T-helper 2 cell treated with Interferon-gamma antibody and Interleukin-4, amounts not matched to agents 5 μg/mL and 100 μg/mL, for 36 hours (primary cell): Measurements from ENCODE around the gene AIFM2.

Experiments
- DNase-seq: peaks from one replicate; pipeline ENCODE4 v3.0.0; 2021; ENCODE audit warnings: low spot score
- H3K27ac Mint-ChIP-seq: one replicate; pipeline ENCODE4 v1.8.0; 2021; ENCODE audit warnings: mild to moderate bottlenecking, mixed read lengths
- H3K27me3 Mint-ChIP-seq: one replicate; pipeline ENCODE4 v1.8.0; 2021; ENCODE audit warnings: low read depth, mixed read lengths
- H3K36me3 Mint-ChIP-seq: one replicate; pipeline ENCODE4 v1.8.0; 2021; ENCODE audit warnings: low read depth, mixed read lengths
- H3K4me1 Mint-ChIP-seq: one replicate; pipeline ENCODE4 v1.8.0; 2021; ENCODE audit warnings: low read depth, mixed read lengths
- H3K4me3 Mint-ChIP-seq: one replicate; pipeline ENCODE4 v1.8.0; 2022; ENCODE audit warnings: mild to moderate bottlenecking, moderate library complexity, mixed read lengths
- H3K9me3 Mint-ChIP-seq: one replicate; pipeline ENCODE4 v1.8.0; 2021; ENCODE audit warnings: mixed read lengths

AIFM2 gene

GRCh38 chr10:70139997-70140250, 7.3 kb upstream of the AIFM2 start:
- H3K27ac Mint-ChIP-seq = peak overlapping the region; percentile 23
- H3K27me3 Mint-ChIP-seq = no peaks in the 10 kb centered on the region
- no peak overlapping the region for H3K4me3 Mint-ChIP-seq
- H3K4me1 Mint-ChIP-seq = peaks cover 8% of the 10 kb centered on the region
- DNase-seq = no peak
- H3K9me3 Mint-ChIP-seq = no peaks in the 10 kb centered on the region
- H3K36me3 Mint-ChIP-seq = peaks cover 7% of the 10 kb centered on the region

DNA sequence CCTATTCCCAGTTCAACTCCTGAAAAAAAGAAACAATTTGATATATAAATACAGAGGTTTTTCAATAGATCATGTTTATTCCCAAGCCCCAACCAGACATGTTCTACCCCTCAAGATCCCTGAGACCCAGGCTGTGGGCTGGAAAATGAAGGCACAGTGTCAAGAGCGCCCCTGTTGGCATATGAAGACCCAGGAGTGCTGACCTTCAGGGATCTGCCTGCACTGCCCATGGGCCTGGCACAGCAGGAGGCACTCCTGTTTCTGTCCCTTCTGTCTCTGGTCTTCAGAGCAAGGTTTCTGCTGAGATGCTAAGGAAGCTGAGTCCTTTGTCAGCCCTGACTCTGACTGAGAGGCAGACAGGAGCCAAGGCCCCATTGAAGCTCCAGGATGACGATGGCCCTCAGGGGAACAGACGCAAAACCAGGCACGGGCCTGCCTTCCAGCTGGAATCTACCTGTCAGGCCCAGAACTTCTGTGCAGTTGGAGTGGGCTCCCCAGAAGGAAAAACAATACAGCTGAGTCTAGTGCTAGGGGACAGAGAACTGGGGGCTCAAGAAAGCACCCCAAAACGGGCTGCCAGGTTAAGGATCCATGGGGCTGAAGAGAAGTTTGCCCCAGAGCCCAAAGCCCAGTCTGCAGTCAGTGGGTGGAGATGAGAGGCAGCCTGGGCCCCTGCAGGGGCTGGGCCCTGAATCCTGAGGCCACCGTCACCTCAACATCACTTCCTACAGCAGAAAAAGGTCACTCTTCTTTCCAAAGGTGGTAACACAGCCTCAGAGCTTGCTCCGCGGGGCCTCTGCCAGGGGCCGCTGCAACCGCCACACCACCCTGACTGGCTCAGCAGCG, 6.7 kb upstream of the AIFM2 start:
- no peak for DNase-seq
- Mint-ChIP-seq H3K9me3 (no peaks in the 10 kb centered on the region), H3K27ac (no peak overlapping the region), H3K27me3 (no peaks in the 10 kb centered on the region), H3K4me3 (no peak overlapping the region), H3K36me3 (peaks cover 7% of the 10 kb centered on the region), H3K4me1 (peaks cover 5% of the 10 kb centered on the region)

DNA sequence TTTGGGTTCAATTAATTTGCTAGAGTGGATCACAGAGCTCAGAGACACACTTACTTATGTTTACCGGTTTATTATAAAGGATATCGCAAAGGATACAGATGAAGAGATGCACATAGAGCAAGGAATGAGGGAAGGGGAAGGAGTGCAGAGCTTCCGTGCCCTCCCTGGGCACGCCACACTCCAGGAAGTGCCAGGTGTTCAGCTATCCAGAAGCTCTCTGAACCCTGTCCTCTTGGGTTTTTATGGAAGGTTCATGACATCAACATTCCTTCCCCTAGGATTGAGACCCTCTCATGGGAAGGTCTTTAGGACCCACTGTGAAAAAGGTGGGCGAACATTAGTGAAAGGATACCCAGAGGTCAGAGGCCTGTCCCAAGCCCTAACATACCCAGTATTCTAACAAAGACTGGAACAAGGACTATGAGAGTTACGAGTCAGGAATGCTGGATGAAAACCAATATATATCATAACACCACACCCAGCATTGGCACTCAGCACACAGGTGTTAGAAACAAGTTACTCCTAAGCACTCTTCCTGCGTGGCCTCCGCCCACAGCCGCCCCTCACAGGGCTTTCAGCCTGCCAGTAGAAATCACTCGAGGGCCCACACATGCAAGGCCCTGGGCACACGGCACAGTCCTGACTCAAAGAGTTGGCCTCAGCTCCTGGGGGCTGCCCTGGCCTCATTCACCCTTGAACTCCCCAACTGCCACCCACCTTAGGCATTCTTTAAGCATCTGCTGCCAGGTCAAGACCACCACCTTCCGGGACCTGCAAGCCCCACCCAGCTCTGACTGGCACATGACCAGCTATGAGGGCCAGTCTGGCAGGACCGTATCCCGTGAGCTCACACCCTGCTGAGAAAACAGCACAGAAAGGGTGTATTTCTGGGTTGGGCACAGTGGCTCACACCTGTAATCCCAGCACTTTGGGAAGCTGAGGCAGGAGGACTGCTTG, 5.6 kb upstream of the AIFM2 start:
- H3K4me3 Mint-ChIP-seq = no peak overlapping the region
- DNase-seq = no peak
- H3K4me1 Mint-ChIP-seq = peaks cover 5% of the 10 kb centered on the region
- H3K27me3 Mint-ChIP-seq = no peaks in the 10 kb centered on the region
- H3K27ac Mint-ChIP-seq = no peak overlapping the region
- peaks cover 7% of the 10 kb centered on the region for H3K36me3 Mint-ChIP-seq
- no peaks in the 10 kb centered on the region for H3K9me3 Mint-ChIP-seq

GRCh38 chr10:70137135-70137534, 4.5 kb upstream of the AIFM2 start:
- Mint-ChIP-seq H3K36me3 (peaks cover 3% of the 10 kb centered on the region), H3K4me3 (no peak overlapping the region), H3K4me1 (peaks cover 9% of the 10 kb centered on the region), H3K27ac (no peak overlapping the region), H3K9me3 (no peaks in the 10 kb centered on the region), H3K27me3 (no peaks in the 10 kb centered on the region)
- no peak for DNase-seq

DNA sequence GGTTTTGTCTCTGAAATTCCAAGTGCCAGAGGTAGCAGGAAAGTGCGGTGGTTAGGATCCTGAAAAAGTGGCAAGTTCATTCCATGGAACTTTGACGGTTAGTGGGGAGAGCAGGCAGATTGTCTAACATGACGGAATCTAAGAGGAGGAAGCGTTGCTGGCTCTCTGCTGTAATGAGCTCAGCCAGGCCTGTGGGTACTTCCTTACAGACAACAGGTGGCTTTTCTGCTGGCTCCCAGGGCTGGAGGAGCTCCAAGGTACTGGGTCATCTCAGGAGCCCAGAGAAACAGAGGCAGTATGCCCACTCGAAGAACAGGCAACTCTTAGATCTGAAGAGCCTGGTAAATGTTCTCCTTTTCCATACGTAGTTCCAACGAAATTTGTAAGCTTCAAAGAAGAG, 3.1 kb upstream of the AIFM2 start:
- H3K9me3 Mint-ChIP-seq = no peaks in the 10 kb centered on the region
- H3K4me3 Mint-ChIP-seq = no peak overlapping the region
- peaks cover 3% of the 10 kb centered on the region for H3K36me3 Mint-ChIP-seq
- H3K27ac Mint-ChIP-seq = no peak overlapping the region
- no peak for DNase-seq
- peaks cover 13% of the 10 kb centered on the region for H3K4me1 Mint-ChIP-seq
- H3K27me3 Mint-ChIP-seq = no peaks in the 10 kb centered on the region

DNA sequence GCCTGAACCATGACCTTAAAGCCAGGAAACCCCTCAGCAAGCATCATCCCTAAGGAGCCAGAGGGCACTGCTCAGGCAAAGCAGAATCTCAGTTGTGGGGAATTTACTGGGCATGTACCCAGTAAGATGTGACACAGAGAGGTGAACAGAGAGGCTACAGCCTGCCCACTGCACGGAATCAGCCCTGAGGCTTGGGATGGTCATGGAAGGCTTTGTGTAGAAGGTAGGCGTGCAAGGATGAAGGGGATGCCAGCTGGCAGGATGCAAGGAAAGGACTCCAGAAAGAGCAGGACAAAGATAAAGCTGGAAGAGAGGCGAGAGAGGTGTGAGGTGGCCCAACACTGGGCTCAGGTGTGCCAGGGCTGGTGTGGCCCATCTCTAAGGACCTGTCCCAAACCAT, 2.4 kb upstream of the AIFM2 start:
- Mint-ChIP-seq H3K27me3 (no peaks in the 10 kb centered on the region), H3K4me1 (peaks cover 13% of the 10 kb centered on the region), H3K4me3 (no peak overlapping the region), H3K27ac (no peak overlapping the region), H3K36me3 (peaks cover 2% of the 10 kb centered on the region), H3K9me3 (no peaks in the 10 kb centered on the region)
- no peak for DNase-seq

DNA sequence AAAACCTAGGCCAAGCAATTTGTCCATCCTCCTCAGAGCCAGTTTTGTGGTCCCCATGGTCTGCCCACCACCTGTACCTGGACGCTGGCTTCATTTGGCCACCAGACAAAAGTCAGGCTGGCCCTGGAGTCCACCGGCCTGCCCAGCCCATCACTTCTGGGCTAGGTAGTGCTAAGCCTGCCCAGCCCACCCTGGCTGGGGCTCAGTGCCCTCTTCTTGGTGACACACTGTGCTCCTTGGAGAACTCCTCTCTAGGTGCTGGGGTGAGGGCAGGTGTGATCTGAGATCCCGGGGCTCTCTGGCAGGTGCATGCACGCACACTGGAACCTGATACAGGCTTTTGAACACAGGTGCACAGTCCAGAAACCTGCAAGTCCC, 1.1 kb downstream of the AIFM2 start:
- Mint-ChIP-seq H3K27me3 (no peaks in the 10 kb centered on the region), H3K4me3 (peak overlapping the region; percentile 81), H3K27ac (no peak overlapping the region), H3K4me1 (peaks cover 9% of the 10 kb centered on the region), H3K9me3 (no peaks in the 10 kb centered on the region), H3K36me3 (no peaks in the 10 kb centered on the region)
- DNase-seq = no peak

GRCh38 chr10:70130878-70131559, 1.6 kb downstream of the AIFM2 start:
- DNase-seq = no peak
- no peaks in the 10 kb centered on the region for H3K36me3 Mint-ChIP-seq
- peaks cover 9% of the 10 kb centered on the region for H3K4me1 Mint-ChIP-seq
- H3K4me3 Mint-ChIP-seq = no peak overlapping the region
- H3K9me3 Mint-ChIP-seq = no peaks in the 10 kb centered on the region
- H3K27me3 Mint-ChIP-seq = no peaks in the 10 kb centered on the region
- no peak overlapping the region for H3K27ac Mint-ChIP-seq

- no peak for DNase-seq
- no peaks in the 10 kb centered on the region for H3K9me3 Mint-ChIP-seq
- no peak overlapping the region for H3K27ac Mint-ChIP-seq
- H3K4me1 Mint-ChIP-seq = peaks cover under 1% of the 10 kb centered on the region
- no peak overlapping the region for H3K4me3 Mint-ChIP-seq
- no peaks in the 10 kb centered on the region for H3K36me3 Mint-ChIP-seq
- H3K27me3 Mint-ChIP-seq = no peaks in the 10 kb centered on the region
Observed at GRCh38 chr10:70126700-70127395, 5.8 kb downstream of the AIFM2 start.

GRCh38 chr10:70125918-70126552, 6.6 kb downstream of the AIFM2 start:
- no peaks in the 10 kb centered on the region for H3K4me1 Mint-ChIP-seq
- no peak overlapping the region for H3K4me3 Mint-ChIP-seq
- no peaks in the 10 kb centered on the region for H3K27me3 Mint-ChIP-seq
- H3K36me3 Mint-ChIP-seq = no peaks in the 10 kb centered on the region
- H3K9me3 Mint-ChIP-seq = no peaks in the 10 kb centered on the region
- H3K27ac Mint-ChIP-seq = no peak overlapping the region
- no peak for DNase-seq

GRCh38 chr10:70124918-70125317, 7.7 kb downstream of the AIFM2 start:
- Mint-ChIP-seq H3K9me3 (no peaks in the 10 kb centered on the region), H3K4me3 (no peak overlapping the region), H3K4me1 (no peaks in the 10 kb centered on the region), H3K27ac (no peak overlapping the region), H3K36me3 (no peaks in the 10 kb centered on the region), H3K27me3 (no peaks in the 10 kb centered on the region)
- DNase-seq = no peak

GRCh38 chr10:70124415-70124814, 8.2 kb downstream of the AIFM2 start:
- no peaks in the 10 kb centered on the region for H3K27me3 Mint-ChIP-seq
- DNase-seq = no peak
- H3K4me1 Mint-ChIP-seq = no peaks in the 10 kb centered on the region
- H3K4me3 Mint-ChIP-seq = no peak overlapping the region
- H3K9me3 Mint-ChIP-seq = no peaks in the 10 kb centered on the region
- H3K27ac Mint-ChIP-seq = no peak overlapping the region
- H3K36me3 Mint-ChIP-seq = no peaks in the 10 kb centered on the region

DNA sequence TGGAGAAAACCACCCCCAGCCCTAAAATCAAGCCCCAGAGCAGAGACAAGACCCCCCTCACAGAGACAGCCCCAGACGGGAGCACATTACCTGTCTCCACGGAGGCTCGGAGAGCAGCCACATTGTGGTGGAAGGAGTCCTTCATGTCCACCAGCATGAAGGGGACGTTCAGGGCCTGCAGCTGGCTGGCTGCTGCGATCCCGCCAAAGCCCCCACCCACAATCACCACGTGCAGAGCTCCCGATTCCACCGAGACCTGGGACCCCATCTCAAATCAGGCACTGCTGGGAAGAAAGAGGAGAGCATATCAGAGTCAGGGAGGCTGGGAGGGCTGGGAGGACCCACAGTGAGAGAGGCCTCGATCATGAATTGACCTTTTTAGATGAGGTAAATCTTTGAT, 8.8 kb downstream of the AIFM2 start:
- no peaks in the 10 kb centered on the region for H3K4me1 Mint-ChIP-seq
- no peak for DNase-seq
- H3K36me3 Mint-ChIP-seq = no peaks in the 10 kb centered on the region
- H3K27ac Mint-ChIP-seq = peak overlapping the region; percentile 39
- no peaks in the 10 kb centered on the region for H3K9me3 Mint-ChIP-seq
- H3K4me3 Mint-ChIP-seq = no peak overlapping the region
- no peaks in the 10 kb centered on the region for H3K27me3 Mint-ChIP-seq
